Lung microvascular endothelial cell (primary cell): ENCODE data around the gene NSUN7. TPM values are rescaled to one million over a fixed set of nuclear protein-coding genes. Genes with fewer than 3 reads are reported as not detected.

Experiments
- DNase-seq, 2 donors: peaks; one replicate each; pipeline versions ENCODE4 v3.0.0 to v3.0.0-alpha.2; 2010; ENCODE audit warnings: low read depth in 2 of 2
- total RNA-seq: library from RNA; depleted of rRNA; stranded (reverse); fragments of >200 nt; gene quantifications from 2 replicates; pipeline ENCODE4 v1.2.1, GENCODE V29; 2014

The NSUN7 gene
- total RNA-seq, 1 donor from 2014 or later, result not detected

DNA sequence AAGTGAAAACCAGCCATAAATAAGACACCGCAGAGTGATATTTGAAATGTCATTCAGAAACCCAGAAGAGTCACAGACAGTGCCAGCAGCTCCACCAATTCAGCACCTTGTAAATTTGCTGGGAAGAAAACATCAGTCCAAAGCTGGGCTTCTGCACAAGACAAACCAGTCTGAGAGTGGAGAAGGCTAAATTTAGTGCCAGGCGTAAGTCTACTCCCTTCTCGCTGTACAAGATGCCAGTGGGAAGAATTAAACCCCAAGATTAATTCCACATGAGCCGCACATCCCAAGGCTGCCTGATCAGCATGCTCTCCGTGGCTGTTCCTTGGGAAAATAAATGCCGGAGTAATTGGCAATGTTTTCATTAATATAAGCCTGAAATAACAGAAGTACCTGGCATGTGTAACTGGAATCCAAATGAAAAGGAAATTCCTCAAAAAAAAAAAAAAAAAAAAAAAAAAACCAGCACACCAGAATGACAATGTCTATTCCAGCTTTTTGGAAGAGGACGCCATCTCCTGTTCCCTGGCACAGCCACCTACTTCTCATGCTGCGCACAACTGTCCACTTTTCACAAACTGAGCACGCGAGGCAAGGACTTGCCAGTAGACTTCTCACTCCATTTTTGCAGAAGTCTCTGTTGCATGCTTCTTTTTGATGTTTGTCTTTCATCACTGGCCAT lies 95.5 kb downstream of the NSUN7 start:
- DNase-seq, result peak in 1 of 2 donors; percentile 67

DNA sequence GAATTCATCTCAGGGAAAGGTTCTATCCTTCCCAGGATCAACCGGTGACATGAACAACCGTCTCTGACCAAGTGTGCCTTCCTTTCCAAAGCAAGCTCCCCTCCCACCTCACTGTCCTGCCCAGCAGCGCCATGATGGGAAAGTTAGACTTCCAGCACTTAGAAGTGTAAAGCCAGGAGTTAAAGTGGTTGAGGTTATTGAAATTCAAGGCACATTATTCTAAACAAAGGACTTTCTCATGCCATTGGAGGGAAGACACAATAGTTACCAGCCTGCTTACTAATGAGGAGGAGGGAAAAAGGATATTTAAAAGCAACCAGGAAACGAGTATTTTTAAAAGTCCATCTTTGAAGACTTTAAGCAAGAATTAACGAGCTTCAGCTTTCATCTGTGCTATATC lies 96.8 kb downstream of the NSUN7 start:
- no peak for DNase-seq

DNA sequence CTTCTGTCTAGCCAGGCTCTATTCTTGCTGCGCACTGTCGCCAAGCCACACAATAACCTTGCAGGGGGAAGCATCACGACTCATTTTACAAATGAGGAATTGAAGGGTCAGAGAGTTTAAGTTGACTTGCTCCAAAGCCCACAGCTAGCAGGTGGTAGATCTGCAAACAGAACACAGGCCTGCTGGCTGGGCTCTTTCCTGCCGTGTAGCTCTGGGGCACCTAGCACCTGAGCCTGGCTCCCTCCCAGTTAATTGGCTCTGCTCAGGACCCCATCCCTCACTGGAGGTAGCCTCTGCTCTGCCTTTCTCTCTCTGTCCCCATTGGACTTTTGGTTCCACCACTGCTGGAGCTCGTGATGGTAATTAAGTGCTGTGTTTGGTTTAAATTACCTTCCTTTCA lies 98.5 kb downstream of the NSUN7 start:
- no peak for DNase-seq

DNA sequence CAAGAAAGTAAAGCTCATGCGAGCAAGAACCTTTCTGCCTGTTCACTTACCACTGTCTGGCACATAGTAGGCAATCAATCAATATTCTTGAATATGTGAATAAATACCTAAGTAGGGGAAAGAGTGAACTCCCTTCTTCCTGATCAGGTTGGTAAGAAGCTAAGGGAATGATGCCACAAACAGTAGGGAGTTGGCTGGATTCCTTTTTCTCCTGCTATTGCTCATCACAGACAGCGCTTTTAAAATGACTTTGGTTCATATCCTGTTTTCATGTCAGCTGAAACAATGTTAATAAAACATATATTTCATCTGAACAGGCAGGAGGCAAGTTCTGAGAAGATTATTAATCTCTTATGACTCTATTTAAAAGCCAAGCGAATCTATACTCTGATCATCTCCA lies 99.2 kb downstream of the NSUN7 start:
- DNase-seq, result peak; percentile 57 to 66

DNA sequence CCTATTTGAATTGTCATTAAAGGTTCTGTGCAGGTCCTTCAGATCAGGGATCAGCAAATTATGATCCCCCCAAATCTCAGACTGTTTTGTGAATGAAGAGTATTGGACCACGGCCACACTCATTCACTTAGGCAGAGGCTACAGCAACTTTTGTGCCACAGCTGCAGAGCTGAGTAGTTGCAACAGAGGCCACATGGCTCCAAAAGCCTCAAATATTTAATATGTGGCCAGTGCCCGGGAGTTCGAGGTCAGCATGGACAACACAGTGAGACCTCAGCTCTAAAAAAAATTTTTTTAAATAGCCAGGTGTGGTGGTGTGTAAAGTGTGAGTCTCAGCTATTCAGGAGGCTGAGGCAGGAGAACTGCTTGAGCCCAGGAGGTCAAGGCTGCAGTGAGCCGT lies 100.7 kb downstream of the NSUN7 start:
- DNase-seq, result no peak

GRCh38 chr4:40856277-40856839 lies 106.6 kb downstream of the NSUN7 start:
- no peak for DNase-seq

DNA sequence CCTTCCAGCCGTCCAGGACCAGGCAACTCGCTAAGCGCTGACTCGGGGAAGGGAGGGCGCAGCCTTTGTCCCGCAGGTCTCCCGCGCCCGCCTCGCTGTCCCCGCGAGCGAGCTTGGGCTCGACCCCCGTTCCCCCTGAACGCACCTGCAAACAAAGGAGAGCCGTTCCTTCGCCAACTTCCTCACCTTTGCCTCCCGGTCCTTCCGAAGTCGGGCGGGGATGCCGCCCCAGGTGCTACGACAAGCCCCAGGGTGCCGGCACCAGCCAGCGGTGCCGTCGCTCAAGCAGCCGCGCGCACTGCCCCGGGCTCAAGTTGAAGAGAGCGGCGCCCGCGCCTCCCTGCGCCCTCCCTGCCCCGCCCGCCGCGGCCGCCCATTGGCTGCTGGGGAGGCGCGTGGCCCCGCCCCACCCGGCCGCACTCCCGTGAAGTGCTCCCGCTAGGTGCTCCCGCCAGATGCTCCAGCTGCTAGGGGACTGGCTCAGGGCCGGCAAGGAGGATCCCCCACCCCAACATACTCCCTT lies 107.1 kb downstream of the NSUN7 start:
- peak; percentile 33 to 73 for DNase-seq

DNA sequence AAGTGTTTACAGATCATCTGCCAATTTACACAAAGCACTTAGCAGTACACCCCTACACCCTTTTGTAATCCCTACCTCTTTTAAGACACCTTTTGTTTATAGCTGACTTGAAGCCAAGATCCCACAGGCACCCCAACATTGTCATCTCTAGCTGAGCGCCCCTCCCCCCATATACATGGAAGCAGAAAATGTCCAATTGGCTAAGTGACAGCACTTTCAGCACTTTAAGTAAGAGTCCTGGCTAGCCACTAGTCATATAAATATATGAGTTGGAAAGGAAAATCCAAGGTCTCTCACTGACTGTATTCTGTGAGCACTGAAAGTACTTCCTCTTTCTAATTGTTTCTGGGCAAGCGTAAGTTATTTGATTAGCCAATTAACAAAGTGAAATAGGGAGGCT lies 108.2 kb downstream of the NSUN7 start:
- no peak for DNase-seq

DNA sequence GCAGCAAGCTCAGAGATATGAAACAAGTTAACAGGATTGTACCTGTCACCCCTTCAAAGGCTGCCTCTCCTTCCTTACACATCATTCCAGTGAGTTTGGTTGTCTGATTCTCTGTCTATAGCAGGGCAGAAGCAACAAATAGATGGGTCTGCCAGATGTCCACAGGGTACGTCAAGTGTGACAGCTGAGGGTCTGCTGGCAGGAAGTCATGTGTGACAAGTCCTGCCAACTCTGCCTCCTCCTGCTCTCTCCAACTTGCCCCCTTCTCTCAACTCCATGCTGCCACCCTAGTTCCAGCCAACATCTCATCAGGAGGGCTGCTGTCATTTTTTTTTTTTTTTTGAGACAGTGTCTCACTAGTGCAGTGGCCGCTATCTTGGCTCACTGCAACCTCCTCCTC lies 109.2 kb downstream of the NSUN7 start:
- no peak for DNase-seq

Other genes starting within 250 kb of the NSUN7 start
- gene RBM47, start 120.1 kb upstream of the NSUN7 start, total RNA-seq, result under 0.01 TPM in 1 of 2 replicates, not detected in the other